IPS-NIHi7 (cell line): Measurements from ENCODE around the gene MPDU1.
"Not testable (repeated sequence)": the region's sequence is repeated elsewhere in the genome, so short reads cannot be mapped to it uniquely, and the experiment has no call there.

Experiments used
- DNase-seq: peaks from one replicate; pipeline ENCODE4 v3.0.0; 2012; ENCODE audit warnings: mixed read lengths; ENCODE audit errors: extremely low spot score

Gene MPDU1

GRCh38 chr17:7580604-7581575 is 2.8 kb upstream of the MPDU1 start:
- DNase-seq, result no peak

GRCh38 chr17:7582396-7583252 is 1.0 kb upstream of the MPDU1 start:
- no peak for DNase-seq

GRCh38 chr17:7586673-7587419 is 3.2 kb downstream of the MPDU1 start:
- peak; percentile 31 for DNase-seq

DNA sequence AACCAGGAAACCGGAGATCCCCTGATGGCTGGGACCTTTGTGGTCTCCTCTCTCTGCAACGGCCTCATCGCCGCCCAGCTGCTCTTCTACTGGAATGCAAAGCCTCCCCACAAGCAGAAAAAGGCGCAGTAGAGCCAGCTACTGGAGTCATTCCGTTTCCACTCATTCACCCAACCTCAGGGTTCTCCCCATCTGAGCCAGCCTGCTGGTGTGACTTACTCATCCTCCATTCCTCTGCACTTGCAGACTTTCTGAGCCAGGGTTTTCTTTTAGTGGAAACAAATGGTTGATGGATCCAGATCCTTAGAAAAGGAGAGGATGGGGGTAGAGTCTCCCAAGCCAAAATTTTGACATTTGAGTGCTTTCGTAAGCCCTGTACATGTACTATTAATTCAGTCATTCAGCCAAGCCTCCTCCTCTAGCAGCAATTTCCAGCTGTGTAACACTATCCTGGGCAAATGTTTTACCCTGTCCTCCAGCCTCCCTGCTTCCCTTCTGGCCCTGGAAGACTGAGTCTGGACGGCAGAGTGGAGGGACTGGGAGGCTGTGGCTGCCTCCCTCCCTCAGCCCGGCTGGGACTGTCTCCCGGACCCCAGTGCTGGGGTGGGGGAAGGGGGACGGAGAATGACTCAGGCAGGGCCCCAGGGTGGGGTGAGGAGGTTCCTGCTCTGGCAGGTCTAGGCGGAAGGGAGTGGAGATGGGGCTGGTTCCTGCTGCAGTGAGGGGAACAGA is 3.9 kb downstream of the MPDU1 start:
- no peak for DNase-seq

DNA sequence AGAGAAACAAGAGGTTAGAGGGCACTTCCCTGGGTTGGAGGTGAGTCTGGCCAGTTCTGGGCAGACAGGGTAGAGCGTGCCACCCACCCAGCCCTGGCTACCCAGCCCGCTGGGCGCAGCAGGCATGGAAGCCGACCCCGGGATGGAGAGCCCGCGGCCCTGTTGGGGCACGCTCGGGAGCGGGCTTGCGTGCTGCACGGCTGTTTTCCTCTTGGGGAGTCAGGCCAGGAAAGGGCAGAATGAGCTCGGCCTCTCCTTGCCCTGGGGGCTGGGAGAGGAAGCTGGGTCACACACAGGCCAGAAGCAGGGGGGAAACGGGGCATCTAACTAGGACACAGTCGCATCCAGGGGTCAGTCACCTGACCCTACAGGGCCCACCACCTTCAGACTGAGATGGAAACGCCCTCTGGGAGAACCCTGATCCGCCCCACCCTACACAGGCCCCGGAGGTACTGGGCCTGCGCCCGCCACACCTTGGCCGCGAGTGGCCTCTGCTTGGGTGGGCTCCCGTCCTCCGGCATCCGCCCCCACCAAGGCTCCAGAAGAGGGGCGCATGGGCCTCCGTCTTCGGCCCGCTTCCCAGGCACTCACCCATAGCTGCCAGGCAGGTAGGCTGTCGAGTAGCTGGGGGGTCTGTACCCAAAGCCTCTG is 5.0 kb downstream of the MPDU1 start:
- no peak for DNase-seq

- DNase-seq, result peak; percentile 85
These were observed 5.7 kb downstream of the MPDU1 start for GRCh38 chr17:7589204-7589868.

- DNase-seq, result peak; percentile 73
These were observed 6.4 kb downstream of the MPDU1 start, which contains the start of gene SOX15 for GRCh38 chr17:7589891-7590691. SOX15 (minus strand) TSS chr17:7590094; CDS start chr17:7589676, 418 bp downstream.

DNA sequence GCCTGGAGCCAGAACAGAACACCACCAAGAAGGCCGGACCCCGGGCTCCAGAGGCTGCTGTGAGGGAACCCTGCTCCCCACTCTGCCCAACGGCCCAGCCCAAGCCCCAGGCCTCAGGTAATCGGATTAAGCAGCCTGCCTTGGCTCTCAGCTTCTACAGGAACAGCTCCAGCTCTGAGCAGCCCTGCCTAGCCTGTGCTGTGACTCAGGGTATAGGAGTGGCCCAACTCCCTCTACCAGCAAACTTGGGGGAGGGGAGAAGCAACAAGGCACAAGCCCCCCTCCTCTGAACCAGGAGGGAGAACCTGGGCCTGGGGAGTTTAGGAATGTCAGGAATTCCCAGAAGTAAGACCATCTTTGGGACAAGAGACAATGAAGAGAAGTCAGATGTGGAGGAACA is 7.1 kb downstream of the MPDU1 start:
- peak; percentile 83 for DNase-seq

DNA sequence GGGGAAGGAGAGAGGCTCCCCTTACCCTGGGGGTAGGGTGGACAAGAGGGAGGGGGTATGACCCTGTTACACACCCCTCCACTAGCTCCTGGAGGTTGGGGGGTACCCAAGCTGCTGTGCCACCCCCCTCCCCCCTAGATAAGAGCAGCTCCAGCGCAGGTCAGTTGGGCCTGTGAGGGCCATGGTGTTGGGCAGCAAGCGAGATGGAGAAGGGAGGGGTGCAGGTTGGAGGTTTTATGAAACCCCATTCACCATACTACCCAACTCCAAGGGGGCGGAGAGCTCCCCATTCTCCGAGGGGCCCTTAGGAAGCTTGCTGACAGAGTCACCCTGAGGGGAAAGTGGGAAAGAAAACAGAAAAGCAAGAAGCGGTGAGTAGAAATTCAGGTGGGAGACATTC is 7.9 kb downstream of the MPDU1 start:
- DNase-seq, result no peak

DNA sequence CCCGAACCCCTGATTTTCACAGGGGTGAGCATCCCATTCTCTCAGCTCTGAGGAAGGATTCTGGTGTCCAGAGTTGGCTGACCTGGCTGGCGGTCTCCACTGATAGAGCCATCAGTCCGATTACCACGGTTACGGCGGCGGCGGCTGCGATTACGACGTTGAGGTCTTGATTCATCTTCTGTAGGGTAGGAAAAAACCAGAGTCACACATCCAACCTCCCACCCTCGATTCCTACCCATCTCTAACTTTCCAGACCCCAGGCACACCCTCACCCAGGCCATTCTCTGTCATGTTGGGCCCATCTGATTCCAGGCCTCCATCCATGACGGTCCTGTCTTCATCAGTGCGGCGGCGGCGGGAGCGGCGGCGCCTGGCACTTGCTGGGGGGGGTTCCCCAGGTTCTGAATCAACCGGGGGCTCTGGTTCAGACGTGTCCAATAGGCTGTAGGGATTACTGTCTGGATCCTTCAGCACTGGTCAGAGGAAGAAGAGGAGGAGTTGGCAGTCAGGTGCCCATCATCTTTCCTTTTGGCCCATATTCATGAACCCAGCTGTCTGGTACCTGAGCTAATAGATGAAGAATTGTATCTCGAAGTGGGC is 8.9 kb downstream of the MPDU1 start:
- DNase-seq, result no peak

GRCh38 chr17:7593296-7593695 is 9.6 kb downstream of the MPDU1 start:
- no peak for DNase-seq

- not testable (repeated sequence) for DNase-seq
These were observed 13.9 kb downstream of the MPDU1 start for GRCh38 chr17:7597561-7597960.

GRCh38 chr17:7606280-7606679 is 22.6 kb downstream of the MPDU1 start:
- DNase-seq, result no peak

DNA sequence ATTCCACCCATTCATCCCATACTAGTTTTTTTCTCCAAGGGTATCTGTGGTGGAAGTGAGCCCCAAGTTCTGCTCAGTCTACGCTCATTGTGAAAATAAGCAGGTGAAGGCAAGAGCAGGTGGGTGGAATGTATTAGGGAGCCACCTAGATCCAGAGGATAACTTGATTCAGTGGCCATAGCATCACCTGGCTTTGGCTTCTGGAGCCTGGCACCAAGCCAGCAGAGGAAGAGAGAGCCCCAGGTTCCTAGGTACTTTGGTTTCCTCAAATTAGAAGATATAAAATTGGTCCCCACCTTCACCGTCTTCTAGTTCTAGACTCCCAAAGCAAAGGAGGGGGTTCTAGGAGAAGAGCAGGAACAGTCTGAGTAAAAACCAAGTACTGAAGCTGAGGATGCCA is 27.0 kb downstream of the MPDU1 start:
- DNase-seq, result no peak

DNA sequence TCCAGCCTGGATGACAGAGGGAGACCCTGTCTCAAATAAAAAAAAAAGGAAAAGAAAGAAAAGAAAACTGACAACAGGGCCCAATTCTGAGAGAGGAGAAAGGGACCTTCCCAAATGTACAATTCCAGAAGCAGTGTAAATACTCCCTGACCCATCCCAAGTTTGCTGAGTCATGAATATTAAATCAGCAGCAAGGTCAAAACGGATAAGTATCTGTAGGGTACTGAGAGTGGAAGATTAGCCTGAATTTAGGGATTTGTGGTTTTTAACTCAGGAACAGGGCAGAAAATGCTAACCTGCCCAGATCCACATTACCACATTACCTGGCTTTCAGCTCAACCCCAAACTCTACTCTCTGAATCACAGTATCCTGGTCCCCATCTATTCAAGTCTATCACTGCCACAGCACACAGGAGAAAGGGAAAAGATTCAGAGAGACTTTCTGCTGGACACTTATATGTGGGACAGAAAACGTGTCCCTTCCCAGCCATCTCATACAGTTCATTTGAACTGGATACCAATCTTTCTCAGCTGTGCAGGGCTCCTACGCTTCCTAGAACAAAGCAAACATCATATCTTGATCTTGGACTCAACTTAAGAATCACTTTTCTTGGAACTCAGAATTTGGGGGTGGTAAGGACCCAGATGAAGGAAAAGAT is 28.1 kb downstream of the MPDU1 start:
- no peak for DNase-seq

DNA sequence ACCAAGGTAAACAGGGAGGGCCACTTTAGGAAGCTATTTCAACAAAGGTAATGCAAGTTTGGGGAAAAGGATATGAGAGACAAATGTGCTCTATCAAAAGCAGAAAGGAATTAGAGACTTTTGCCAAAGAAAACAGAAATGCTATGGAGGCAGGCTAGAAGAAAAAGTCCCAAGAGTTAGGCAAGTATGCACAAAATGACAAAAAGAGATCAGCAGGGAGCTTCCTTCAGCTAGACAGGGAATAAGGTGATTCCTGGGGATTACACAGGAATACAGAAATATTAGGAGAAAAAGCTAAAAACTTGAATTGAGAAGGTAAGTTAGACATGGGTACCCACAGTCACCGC is 28.6 kb downstream of the MPDU1 start:
- DNase-seq, result no peak

GRCh38 chr17:7613769-7614424 is 30.2 kb downstream of the MPDU1 start:
- no peak for DNase-seq
